ENCODE results near the gene FZD8.

GRCh38 chr10:35639021-35639727 lies 2.9 kb downstream of the FZD8 start:
- no peak for TF ChIP-seq REST (IDR thresholded peaks at IDR 0.05)
- TF ChIP-seq POLR2A (IDR thresholded peaks at IDR 0.05; ENCODE audit: low read length): no peak
- TF ChIP-seq RARB (CRISPR knock-in tag; IDR thresholded peaks at IDR 0.05): no peak
- TF ChIP-seq CTCF (IDR thresholded peaks at IDR 0.05): no peak
- no peak for TF ChIP-seq JUNB (IDR thresholded peaks at IDR 0.05)
- TF ChIP-seq RAD21 (conservative IDR thresholded peaks at IDR 0.05 in 1 of 2, IDR thresholded peaks at IDR 0.05 in 1 of 2): no peak
- TF ChIP-seq MAFK (IDR thresholded peaks at IDR 0.05; ENCODE audit: partially characterized antibody): no peak

Measured in A549 (cell line).